OCI-LY7 (cell line): ENCODE measurements around the gene CRIP2. TPM values are rescaled to one million over a fixed set of nuclear protein-coding genes. Genes with fewer than 3 reads are reported as not detected.

ENCODE experiments used
- BruUV-seq: library from RNA; stranded (reverse); fragments of 400-500 nt; replicated peaks from 2 replicates; lab custom pipeline; 2021; lab: Mats Ljungman, UMichigan
- CTCF ChIA-PET: fragments of 300-600 bp; sonication (Branson Sonifier 250); formaldehyde crosslinking; loops from one replicate; lab custom pipeline; 2022; ENCODE audit warnings: antibody characterized with exemption; ENCODE audit not compliant: unreplicated experiment; lab: Charles Lee
- POLR2A ChIA-PET: fragments of 300-600 bp; sonication (Branson Sonifier 250); formaldehyde crosslinking; loops from one replicate; lab custom pipeline; 2022; ENCODE audit warnings: antibody characterized with exemption; lab: Charles Lee
- DNase-seq: peaks from one replicate; pipeline ENCODE4 v3.0.0-alpha.2; 2015; ENCODE audit warnings: low spot score
- H2AFZ ChIP-seq: fragments of 200-600 bp; sonication (generic), shearing (Covaris generic); 2 replicates; pipeline ENCODE4 v1.6.1; 2014; ENCODE audit warnings: mild to moderate bottlenecking, antibody characterized with exemption, low read length, moderate library complexity
- H3K27ac ChIP-seq: fragments of 200-600 bp; sonication (generic); 2 replicates; pipeline ENCODE4 v1.5.1; 2014; ENCODE audit warnings: mixed run types, low read depth, mild to moderate bottlenecking, moderate library complexity, low read length, inconsistent platforms; ENCODE audit not compliant: poor library complexity, severe bottlenecking
- H3K36me3 ChIP-seq: fragments of 200-600 bp; sonication (generic); 2 replicates; pipeline ENCODE4 v1.6.1; 2014; ENCODE audit warnings: mild to moderate bottlenecking, antibody characterized with exemption, low read length, moderate library complexity, mixed read lengths; ENCODE audit not compliant: insufficient read depth
- H3K4me1 ChIP-seq: fragments of 200-600 bp; sonication (generic); 2 replicates; pipeline ENCODE4 v1.5.1; 2014; ENCODE audit warnings: mild to moderate bottlenecking, low read length; ENCODE audit not compliant: insufficient read depth, poor library complexity, severe bottlenecking
- H3K4me2 ChIP-seq: fragments of 200-600 bp; sonication (generic); 2 replicates; pipeline ENCODE4 v1.6.1; 2014; ENCODE audit warnings: mild to moderate bottlenecking, low read length
- H3K4me3 ChIP-seq: fragments of 200-600 bp; sonication (generic); 2 replicates; pipeline ENCODE4 v1.5.1; 2014; ENCODE audit warnings: mild to moderate bottlenecking, low read depth, low read length; ENCODE audit not compliant: poor library complexity, severe bottlenecking
- H3K79me2 ChIP-seq: fragments of 200-600 bp; sonication (generic); 2 replicates; pipeline ENCODE4 v1.6.1; 2016; ENCODE audit warnings: low read depth, mild to moderate bottlenecking, low read length, moderate library complexity, mixed read lengths; ENCODE audit not compliant: insufficient read depth
- H3K9me2 ChIP-seq: fragments of 200-600 bp; sonication (generic); 2 replicates; pipeline ENCODE4 v1.6.1; 2016; ENCODE audit warnings: mild to moderate bottlenecking, low read length, mixed read lengths; ENCODE audit not compliant: insufficient read depth
- H3K9me3 ChIP-seq: fragments of 200-600 bp; sonication (generic); 2 replicates; pipeline ENCODE4 v1.6.1; 2014; ENCODE audit warnings: mild to moderate bottlenecking, mixed run types, low read length, mixed read lengths
- H4K20me1 ChIP-seq: fragments of 200-600 bp; sonication (generic); 2 replicates; pipeline ENCODE4 v1.6.1; 2014; ENCODE audit warnings: mild to moderate bottlenecking, antibody characterized with exemption, low read length, moderate library complexity, mixed read lengths; ENCODE audit not compliant: insufficient read depth
- EZH2phosphoT487 ChIP-seq: fragments of 200-600 bp; sonication (generic); IDR thresholded peaks from 2 replicates; pipeline ENCODE4 v1.6.1; 2018; ENCODE audit warnings: low read depth, borderline replicate concordance, mild to moderate bottlenecking, mixed run types, antibody characterized with exemption, low read length, moderate library complexity, mixed read lengths
- intact Hi-C: fragments of 100-400 bp; cut with micrococcal nuclease; formaldehyde crosslinking; loops from one replicate; pipeline ENCODE4 v1.10.0; 2022; ENCODE audit not compliant: unreplicated experiment
- total RNA-seq, 2 experiments: library from RNA; depleted of rRNA in 1 of 2; stranded (reverse); fragments of >200 nt in 1 of 2; shearing (Covaris generic) in 1 of 2; gene quantifications; 2 replicates each; pipeline ENCODE4 v1.2.3, GENCODE V29; 2014 to 2022
- TF ChIP-seq, protein P1 (sequence below): fragments of 200-600 bp; sonication (generic); conservative IDR thresholded peaks from 2 replicates; pipeline ENCODE4 v1.5.1; 2014; ENCODE audit warnings: mild to moderate bottlenecking, antibody characterized with exemption, low read length, moderate library complexity, mixed read lengths

CRIP2 gene
- total RNA-seq, 2 experiments from 2014 or later, result not detected

DNA sequence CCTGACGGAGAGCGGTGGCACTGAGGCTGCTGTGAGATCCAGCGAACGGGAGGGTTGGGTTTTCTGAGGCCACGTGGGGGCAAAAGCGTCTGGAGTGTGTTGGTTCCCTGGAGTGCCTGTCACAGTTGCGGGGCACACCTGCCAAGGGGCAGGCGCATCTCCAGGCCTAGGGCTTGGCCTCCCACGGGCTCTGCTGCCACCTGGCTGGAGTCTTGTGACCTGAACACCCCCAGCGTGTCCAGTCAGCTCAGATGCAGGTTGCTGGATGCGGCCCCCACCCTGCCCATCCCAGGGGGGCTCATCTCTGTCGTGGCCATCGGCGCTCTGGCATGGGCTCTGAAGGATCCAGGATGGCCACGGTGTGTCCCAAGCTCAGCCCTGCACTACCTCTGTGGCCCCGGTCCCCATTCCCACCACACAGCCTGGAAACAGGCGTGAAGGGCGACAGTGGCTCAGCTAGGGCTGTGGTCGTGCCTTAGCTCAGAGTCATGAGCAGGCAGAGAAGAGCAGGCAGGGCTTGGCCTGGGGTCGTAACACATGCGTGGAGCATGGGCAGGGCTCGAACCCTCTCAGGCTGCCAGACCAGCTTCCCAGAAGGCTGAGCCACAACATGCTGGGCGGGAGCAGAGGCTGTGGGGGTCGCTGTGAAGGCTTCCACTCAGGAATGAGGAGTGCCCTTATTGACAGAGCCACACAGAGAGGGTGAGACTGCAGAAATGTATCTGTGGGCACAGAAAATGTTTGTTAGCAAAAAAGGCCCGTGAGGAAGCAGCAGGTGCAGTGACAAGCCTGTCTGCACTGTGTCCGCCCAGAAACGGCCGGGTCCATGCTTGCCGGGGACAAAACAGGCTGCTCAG is 23.5 kb upstream of the CRIP2 start:
- no peak overlapping the region for H3K4me3 ChIP-seq
- intact Hi-C loops, result no loop called here
- H3K9me3 ChIP-seq, result no peaks in the 10 kb centered on the region
- no peak for DNase-seq
- no peaks in the 10 kb centered on the region for H3K9me2 ChIP-seq
- no peak overlapping the region for H2AFZ ChIP-seq
- CTCF ChIA-PET, result no interaction called here
- no peak for TF ChIP-seq EZH2phosphoT487
- TF ChIP-seq, protein P1, sequence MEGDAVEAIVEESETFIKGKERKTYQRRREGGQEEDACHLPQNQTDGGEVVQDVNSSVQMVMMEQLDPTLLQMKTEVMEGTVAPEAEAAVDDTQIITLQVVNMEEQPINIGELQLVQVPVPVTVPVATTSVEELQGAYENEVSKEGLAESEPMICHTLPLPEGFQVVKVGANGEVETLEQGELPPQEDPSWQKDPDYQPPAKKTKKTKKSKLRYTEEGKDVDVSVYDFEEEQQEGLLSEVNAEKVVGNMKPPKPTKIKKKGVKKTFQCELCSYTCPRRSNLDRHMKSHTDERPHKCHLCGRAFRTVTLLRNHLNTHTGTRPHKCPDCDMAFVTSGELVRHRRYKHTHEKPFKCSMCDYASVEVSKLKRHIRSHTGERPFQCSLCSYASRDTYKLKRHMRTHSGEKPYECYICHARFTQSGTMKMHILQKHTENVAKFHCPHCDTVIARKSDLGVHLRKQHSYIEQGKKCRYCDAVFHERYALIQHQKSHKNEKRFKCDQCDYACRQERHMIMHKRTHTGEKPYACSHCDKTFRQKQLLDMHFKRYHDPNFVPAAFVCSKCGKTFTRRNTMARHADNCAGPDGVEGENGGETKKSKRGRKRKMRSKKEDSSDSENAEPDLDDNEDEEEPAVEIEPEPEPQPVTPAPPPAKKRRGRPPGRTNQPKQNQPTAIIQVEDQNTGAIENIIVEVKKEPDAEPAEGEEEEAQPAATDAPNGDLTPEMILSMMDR, result no peak
- no peaks in the 10 kb centered on the region for H4K20me1 ChIP-seq
- H3K4me2 ChIP-seq, result no peak overlapping the region
- no peak overlapping the region for H3K27ac ChIP-seq
- H3K36me3 ChIP-seq, result peaks cover 57% of the 10 kb centered on the region
- no peaks in the 10 kb centered on the region for H3K4me1 ChIP-seq
- BruUV-seq, result no TSS peak
- H3K79me2 ChIP-seq, result no peaks in the 10 kb centered on the region
- POLR2A ChIA-PET, result no interaction called here

DNA sequence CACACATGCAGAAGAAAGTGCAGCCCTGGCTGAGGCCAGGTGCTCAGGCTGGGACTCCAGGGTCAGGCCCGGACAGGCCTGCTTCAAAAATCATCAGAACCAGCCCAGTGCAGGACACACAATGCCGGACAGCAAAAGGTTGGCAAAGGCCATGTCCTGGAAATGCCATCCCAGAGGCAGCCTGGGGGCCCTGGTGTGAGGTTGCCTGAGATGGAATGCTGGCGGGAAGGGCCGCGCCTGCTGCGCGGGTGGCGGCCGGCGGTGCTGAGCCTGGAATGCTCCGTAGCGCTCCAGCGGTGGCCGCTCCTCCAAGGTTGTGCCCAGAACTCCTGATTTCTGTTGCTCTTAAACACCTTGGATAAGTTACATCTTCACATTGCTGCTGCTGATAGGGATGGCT is 21.7 kb upstream of the CRIP2 start:
- POLR2A ChIA-PET, result no interaction called here
- CTCF ChIA-PET, result no interaction called here

DNA sequence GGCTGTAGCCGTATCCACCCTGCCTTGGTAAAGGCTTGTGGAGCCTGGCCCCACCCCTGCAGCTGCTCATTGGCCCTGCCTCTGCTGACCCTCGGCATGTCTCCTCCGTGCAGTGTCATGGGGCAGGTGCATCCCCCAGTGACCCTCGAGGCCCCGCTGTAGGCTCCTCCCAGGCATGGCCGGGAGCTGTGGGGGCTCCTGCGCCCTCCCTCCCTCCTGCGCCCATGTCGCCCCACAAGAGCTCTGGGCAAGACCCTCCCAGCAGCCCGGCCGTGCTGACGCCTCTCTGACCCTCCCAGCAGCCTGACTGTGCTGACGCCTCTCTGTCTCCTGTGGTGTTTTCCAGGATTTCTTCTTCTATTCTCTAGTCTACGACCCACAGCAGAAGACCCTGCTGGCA is 20.8 kb upstream of the CRIP2 start:
- POLR2A ChIA-PET, result no interaction called here
- H2AFZ ChIP-seq, result no peak overlapping the region
- BruUV-seq, result no TSS peak
- H3K9me3 ChIP-seq, result no peaks in the 10 kb centered on the region
- no peak overlapping the region for H3K27ac ChIP-seq
- CTCF ChIA-PET, result no interaction called here
- H3K79me2 ChIP-seq, result no peaks in the 10 kb centered on the region
- TF ChIP-seq, protein P1, result no peak
- TF ChIP-seq EZH2phosphoT487, result no peak
- H3K36me3 ChIP-seq, result peaks cover 67% of the 10 kb centered on the region
- no peaks in the 10 kb centered on the region for H4K20me1 ChIP-seq
- H3K9me2 ChIP-seq, result no peaks in the 10 kb centered on the region
- H3K4me1 ChIP-seq, result no peaks in the 10 kb centered on the region
- intact Hi-C loops, result no loop called here
- no peak overlapping the region for H3K4me3 ChIP-seq
- no peak for DNase-seq
- H3K4me2 ChIP-seq, result no peak overlapping the region

More for the DNA sequence above, 21.7 kb upstream of the CRIP2 start:
- Histone ChIP-seq H2AFZ (no peak overlapping the region), H3K4me3 (no peak overlapping the region), H3K36me3 (peaks cover 67% of the 10 kb centered on the region), H4K20me1 (no peaks in the 10 kb centered on the region), H3K9me2 (no peaks in the 10 kb centered on the region), H3K79me2 (no peaks in the 10 kb centered on the region), H3K4me2 (no peak overlapping the region), H3K27ac (no peak overlapping the region), H3K9me3 (no peaks in the 10 kb centered on the region), H3K4me1 (no peaks in the 10 kb centered on the region)
- TF ChIP-seq, protein P1, result no peak
- no peak for TF ChIP-seq EZH2phosphoT487
- intact Hi-C loops, result no loop called here
- DNase-seq, result no peak
- BruUV-seq, result no TSS peak
